ENCODE data around the gene PLEKHO1. TPM values are rescaled to one million over a fixed set of nuclear protein-coding genes. Genes with fewer than 3 reads are reported as not detected.
"Not testable (repeated sequence)": the region's sequence is repeated elsewhere in the genome, so short reads cannot be mapped to it uniquely, and the experiment has no call there.

PLEKHO1 gene
- total RNA-seq, 4 donors from 2014 or later: 294 to 426 (median 337) TPM

GRCh38 chr1:150134537-150134936, 15.2 kb upstream of the PLEKHO1 start:
- H3K9me3 ChIP-seq: no peaks in the 10 kb centered on the region
- no peaks in the 10 kb centered on the region for H3K27me3 ChIP-seq
- no peak overlapping the region for H3K4me3 ChIP-seq
- H3K36me3 ChIP-seq: peaks cover 0 to 13% (median 3%) of the 10 kb centered on the region in 4 donors
- H3K27ac ChIP-seq (replicated peaks in 1 of 4): no peak overlapping the region
- intact Hi-C loops (cut with DNase I): no loop called here
- DNase-seq (ENCODE audit: extremely low spot score): no peak
- 100% methylated on average over 1 of the region's 1 CpG for WGBS
- H3K4me1 ChIP-seq: no peaks in the 10 kb centered on the region
- TF ChIP-seq POLR2AphosphoS5 (IDR thresholded peaks at IDR 0.05): no peak

- H3K9me3 ChIP-seq; H3K27me3 ChIP-seq; H3K27ac ChIP-seq (replicated peaks in 1 of 4); intact Hi-C loops (cut with DNase I); H3K4me3 ChIP-seq; DNase-seq (ENCODE audit: extremely low spot score); H3K4me1 ChIP-seq: not testable (repeated sequence)
- WGBS: 90% methylated on average over 6 of the region's 6 CpGs
- peaks cover 0 to 13% (median 3%) of the 10 kb centered on the region in 4 donors for H3K36me3 ChIP-seq
Measured at GRCh38 chr1:150135400-150135799, 14.3 kb upstream of the PLEKHO1 start.

GRCh38 chr1:150138044-150138443, 11.7 kb upstream of the PLEKHO1 start:
- Histone ChIP-seq H3K36me3 (peaks cover 0 to 16% (median 3%) of the 10 kb centered on the region in 4 donors), H3K27ac (replicated peaks in 1 of 4) (no peak overlapping the region), H3K4me1 (peaks cover 0 to 7% (median 2%) of the 10 kb centered on the region in 4 donors), H3K4me3 (no peak overlapping the region), H3K27me3 (no peaks in the 10 kb centered on the region), H3K9me3 (no peaks in the 10 kb centered on the region)
- no peak for DNase-seq (ENCODE audit: extremely low spot score)
- no peak for TF ChIP-seq CTCF (IDR thresholded peaks at IDR 0.05)
- TF ChIP-seq EP300 (IDR thresholded peaks at IDR 0.05): no peak
- no peak for TF ChIP-seq POLR2A (IDR thresholded peaks at IDR 0.05; ENCODE audit: low read depth)
- no peak for TF ChIP-seq POLR2AphosphoS5 (IDR thresholded peaks at IDR 0.05)
- intact Hi-C loops (cut with DNase I): no loop called here
- 84% methylated on average over 5 of the region's 5 CpGs for WGBS

GRCh38 chr1:150141452-150141851, 8.3 kb upstream of the PLEKHO1 start:
- Histone ChIP-seq H3K4me3 (no peak overlapping the region), H3K27me3 (no peaks in the 10 kb centered on the region), H3K36me3 (peaks cover 0 to 13% (median 0%) of the 10 kb centered on the region in 4 donors), H3K9me3 (no peaks in the 10 kb centered on the region), H3K4me1 (peaks cover 0 to 11% (median 2%) of the 10 kb centered on the region in 4 donors), H3K27ac (replicated peaks in 1 of 4) (no peak overlapping the region)
- intact Hi-C loops (cut with DNase I): no loop called here
- TF ChIP-seq POLR2A (IDR thresholded peaks at IDR 0.05; ENCODE audit: low read depth): no peak
- TF ChIP-seq POLR2AphosphoS5 (IDR thresholded peaks at IDR 0.05): no peak
- no peak for TF ChIP-seq CTCF (IDR thresholded peaks at IDR 0.05)
- no peak for TF ChIP-seq EP300 (IDR thresholded peaks at IDR 0.05)
- DNase-seq (ENCODE audit: extremely low spot score): no peak

GRCh38 chr1:150142083-150142482, 7.6 kb upstream of the PLEKHO1 start:
- no peak for DNase-seq (ENCODE audit: extremely low spot score)
- no peak overlapping the region for H3K27ac ChIP-seq (replicated peaks in 1 of 4)
- H3K27me3 ChIP-seq: no peaks in the 10 kb centered on the region
- intact Hi-C loops (cut with DNase I): no loop called here
- H3K4me1 ChIP-seq: peaks cover under 1 to 11% (median 3%) of the 10 kb centered on the region in 4 donors
- no peak overlapping the region for H3K4me3 ChIP-seq
- no peaks in the 10 kb centered on the region for H3K9me3 ChIP-seq
- peaks cover 0 to 13% (median 0%) of the 10 kb centered on the region in 4 donors for H3K36me3 ChIP-seq
- TF ChIP-seq POLR2AphosphoS5 (IDR thresholded peaks at IDR 0.05) (no peak), CTCF (IDR thresholded peaks at IDR 0.05) (no peak), POLR2A (IDR thresholded peaks at IDR 0.05; ENCODE audit: low read depth) (no peak), EP300 (IDR thresholded peaks at IDR 0.05) (no peak)

- no peaks in the 10 kb centered on the region for H3K27me3 ChIP-seq
- no peaks in the 10 kb centered on the region for H3K9me3 ChIP-seq
- peaks cover 0 to 4% (median 0%) of the 10 kb centered on the region in 4 donors for H3K36me3 ChIP-seq
- H3K4me3 ChIP-seq: no peak overlapping the region
- DNase-seq (ENCODE audit: extremely low spot score): no peak
- H3K4me1 ChIP-seq: peaks cover 11 to 22% (median 16%) of the 10 kb centered on the region in 4 donors
- intact Hi-C loops (cut with DNase I): loop anchor here (5.0 kb wide), 1 partner anchor 72 kb away; no protein-coding TSS in a partner anchor
- 74% methylated on average over 5 of the region's 5 CpGs for WGBS
- TF ChIP-seq CTCF (IDR thresholded peaks at IDR 0.05) (no peak), POLR2A (IDR thresholded peaks at IDR 0.05; ENCODE audit: low read depth) (no peak), POLR2AphosphoS5 (IDR thresholded peaks at IDR 0.05) (no peak), EP300 (IDR thresholded peaks at IDR 0.05) (no peak)
- H3K27ac ChIP-seq (replicated peaks in 1 of 4): no peak overlapping the region
Measured at GRCh38 chr1:150144606-150145005, 5.1 kb upstream of the PLEKHO1 start.

- not testable (repeated sequence) for H3K27me3 ChIP-seq; H3K36me3 ChIP-seq; DNase-seq (ENCODE audit: extremely low spot score); H3K4me3 ChIP-seq; H3K27ac ChIP-seq (replicated peaks in 1 of 4); H3K9me3 ChIP-seq
- peaks cover 11 to 22% (median 17%) of the 10 kb centered on the region in 4 donors for H3K4me1 ChIP-seq
- 92% methylated on average over 5 of the region's 5 CpGs for WGBS
- intact Hi-C loops (cut with DNase I): loop anchor here (5.0 kb wide), 1 partner anchor 74 kb away; no protein-coding TSS in a partner anchor
Measured at GRCh38 chr1:150146016-150146415, 3.7 kb upstream of the PLEKHO1 start.

Data from esophagus muscularis mucosa (tissue), 4 donors.